ENCODE results near the gene ARHGAP26. TPM values are rescaled to one million over a fixed set of nuclear protein-coding genes. Genes with fewer than 3 reads are reported as not detected.

ARHGAP26 gene
- total RNA-seq, 1 experiment from 2014 or later, result 65.5 TPM

GRCh38 chr5:142735323-142736246 is 34.6 kb upstream of the ARHGAP26 start:
- ATAC-seq (no peak), DNase-seq (ENCODE audit: low read depth, low spot score) (no peak)
- Histone ChIP-seq H3K4me3 (ENCODE audit: low read depth in 2 of 2, low read length in 2 of 2) (no peak overlapping the region), H3K9me3 (ENCODE audit: control insufficient read depth, insufficient read depth, low read depth, low read length) (no peaks in the 10 kb centered on the region), H3K4me1 (ENCODE audit: control insufficient read depth, insufficient read depth, low read length) (peaks cover 8% of the 10 kb centered on the region), H3K36me3 (ENCODE audit: control insufficient read depth, insufficient read depth, low read length) (no peaks in the 10 kb centered on the region), H3K27ac (ENCODE audit: low read length) (no peak overlapping the region), H3K27me3 (ENCODE audit: control insufficient read depth, insufficient read depth, low read length) (no peaks in the 10 kb centered on the region)
- BruUV-seq (replicated peaks), result no TSS peak
- intact Hi-C loops (cut with micrococcal nuclease; ENCODE audit: unreplicated experiment) (no loop called here), in situ Hi-C loops (cut with HindIII; ENCODE audit: low pct_unique_long_range_greater_than_20kb, low sequenced_read_pairs) (no loop called here)
- ChIA-PET CTCF (no interaction called here), POLR2A (no interaction called here)
- TF ChIP-seq, protein P1, sequence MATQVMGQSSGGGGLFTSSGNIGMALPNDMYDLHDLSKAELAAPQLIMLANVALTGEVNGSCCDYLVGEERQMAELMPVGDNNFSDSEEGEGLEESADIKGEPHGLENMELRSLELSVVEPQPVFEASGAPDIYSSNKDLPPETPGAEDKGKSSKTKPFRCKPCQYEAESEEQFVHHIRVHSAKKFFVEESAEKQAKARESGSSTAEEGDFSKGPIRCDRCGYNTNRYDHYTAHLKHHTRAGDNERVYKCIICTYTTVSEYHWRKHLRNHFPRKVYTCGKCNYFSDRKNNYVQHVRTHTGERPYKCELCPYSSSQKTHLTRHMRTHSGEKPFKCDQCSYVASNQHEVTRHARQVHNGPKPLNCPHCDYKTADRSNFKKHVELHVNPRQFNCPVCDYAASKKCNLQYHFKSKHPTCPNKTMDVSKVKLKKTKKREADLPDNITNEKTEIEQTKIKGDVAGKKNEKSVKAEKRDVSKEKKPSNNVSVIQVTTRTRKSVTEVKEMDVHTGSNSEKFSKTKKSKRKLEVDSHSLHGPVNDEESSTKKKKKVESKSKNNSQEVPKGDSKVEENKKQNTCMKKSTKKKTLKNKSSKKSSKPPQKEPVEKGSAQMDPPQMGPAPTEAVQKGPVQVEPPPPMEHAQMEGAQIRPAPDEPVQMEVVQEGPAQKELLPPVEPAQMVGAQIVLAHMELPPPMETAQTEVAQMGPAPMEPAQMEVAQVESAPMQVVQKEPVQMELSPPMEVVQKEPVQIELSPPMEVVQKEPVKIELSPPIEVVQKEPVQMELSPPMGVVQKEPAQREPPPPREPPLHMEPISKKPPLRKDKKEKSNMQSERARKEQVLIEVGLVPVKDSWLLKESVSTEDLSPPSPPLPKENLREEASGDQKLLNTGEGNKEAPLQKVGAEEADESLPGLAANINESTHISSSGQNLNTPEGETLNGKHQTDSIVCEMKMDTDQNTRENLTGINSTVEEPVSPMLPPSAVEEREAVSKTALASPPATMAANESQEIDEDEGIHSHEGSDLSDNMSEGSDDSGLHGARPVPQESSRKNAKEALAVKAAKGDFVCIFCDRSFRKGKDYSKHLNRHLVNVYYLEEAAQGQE (IDR thresholded peaks at IDR 0.05; ENCODE audit: insufficient read depth in 1 of 2, low read depth in 2 of 2, low read length in 1 of 2), result no peak
- no peak for TF ChIP-seq POLR2AphosphoS5 (IDR thresholded peaks at IDR 0.05; ENCODE audit: low read depth, low read length)
- no peak for TF ChIP-seq SIN3A (IDR thresholded peaks at IDR 0.05; ENCODE audit: borderline replicate concordance, insufficient read depth, low read depth, low read length)
- no peak for TF ChIP-seq TCF7L2 (IDR thresholded peaks at IDR 0.05; ENCODE audit: low read depth, low read length)
- TF ChIP-seq CTCF (IDR thresholded peaks at IDR 0.05), result no peak

GRCh38 chr5:142736247-142736632 is 33.9 kb upstream of the ARHGAP26 start:
- Histone ChIP-seq H3K27me3 (ENCODE audit: control insufficient read depth, insufficient read depth, low read length) (no peaks in the 10 kb centered on the region), H3K4me1 (ENCODE audit: control insufficient read depth, insufficient read depth, low read length) (peaks cover 15% of the 10 kb centered on the region), H3K27ac (ENCODE audit: low read length) (no peak overlapping the region), H3K9me3 (ENCODE audit: control insufficient read depth, insufficient read depth, low read depth, low read length) (no peaks in the 10 kb centered on the region), H3K36me3 (ENCODE audit: control insufficient read depth, insufficient read depth, low read length) (no peaks in the 10 kb centered on the region), H3K4me3 (ENCODE audit: low read depth in 2 of 2, low read length in 2 of 2) (no peak overlapping the region)
- TF ChIP-seq SIN3A (IDR thresholded peaks at IDR 0.05; ENCODE audit: borderline replicate concordance, insufficient read depth, low read depth, low read length) (no peak), TCF7L2 (IDR thresholded peaks at IDR 0.05; ENCODE audit: low read depth, low read length) (no peak), POLR2AphosphoS5 (IDR thresholded peaks at IDR 0.05; ENCODE audit: low read depth, low read length) (no peak), CTCF (IDR thresholded peaks at IDR 0.05) (no peak)
- TF ChIP-seq, protein P1 (IDR thresholded peaks at IDR 0.05; ENCODE audit: insufficient read depth in 1 of 2, low read depth in 2 of 2, low read length in 1 of 2), result no peak
- ChIA-PET CTCF (no interaction called here), POLR2A (no interaction called here)
- BruUV-seq (replicated peaks), result no TSS peak
- ATAC-seq (no peak), DNase-seq (ENCODE audit: low read depth, low spot score) (no peak)
- in situ Hi-C loops (cut with HindIII; ENCODE audit: low pct_unique_long_range_greater_than_20kb, low sequenced_read_pairs), result no loop called here
- intact Hi-C loops (cut with micrococcal nuclease; ENCODE audit: unreplicated experiment), result no loop called here
